Smooth muscle cell (in vitro differentiated cells): Measurements from ENCODE around the gene KIF1A. TPM values are rescaled to one million over a fixed set of nuclear protein-coding genes. Genes with fewer than 3 reads are reported as not detected.

Experiments used
- DNase-seq: peaks from one replicate; lab custom pipeline; 2025; ENCODE audit not compliant: unreplicated experiment; lab: John Stamatoyannopoulos, UW
- H2AFZ ChIP-seq: fragments of 200-600 bp; sonication (generic); 2 replicates; pipeline ENCODE4 v1.6.0; 2016; ENCODE audit warnings: antibody characterized with exemption, low read depth, mild to moderate bottlenecking
- H3F3A ChIP-seq: fragments of 200-600 bp; sonication (generic); 2 replicates; pipeline ENCODE4 v1.6.0; 2017; ENCODE audit warnings: antibody characterized with exemption, low read depth
- H3K27ac ChIP-seq: fragments of 200-600 bp; sonication (generic); 2 replicates; pipeline ENCODE4 v1.5.1; 2016; ENCODE audit warnings: low read depth, mild to moderate bottlenecking
- H3K27me3 ChIP-seq: fragments of 200-600 bp; sonication (generic); 2 replicates; pipeline ENCODE4 v1.6.1; 2016; ENCODE audit warnings: low read depth, mild to moderate bottlenecking
- H3K36me3 ChIP-seq: fragments of 200-600 bp; sonication (generic); 2 replicates; pipeline ENCODE4 v1.5.1; 2016; ENCODE audit warnings: low read depth
- H3K4me1 ChIP-seq: fragments of 200-600 bp; sonication (generic); 2 replicates; pipeline ENCODE4 v1.5.1; 2016; ENCODE audit warnings: low read depth
- H3K4me2 ChIP-seq: fragments of 200-600 bp; sonication (generic); 2 replicates; pipeline ENCODE4 v1.6.0; 2016; ENCODE audit warnings: mild to moderate bottlenecking
- H3K4me3 ChIP-seq: fragments of 200-600 bp; sonication (generic); 2 replicates; pipeline ENCODE4 v1.5.1; 2016; ENCODE audit warnings: mild to moderate bottlenecking
- H3K79me2 ChIP-seq: fragments of 200-600 bp; sonication (generic); 2 replicates; pipeline ENCODE4 v1.6.0; 2016; ENCODE audit warnings: low read depth, mild to moderate bottlenecking
- H3K9ac ChIP-seq: fragments of 200-600 bp; sonication (generic); 2 replicates; pipeline ENCODE4 v1.6.0; 2016; ENCODE audit warnings: low read depth
- H3K9me3 ChIP-seq: fragments of 200-600 bp; sonication (generic); replicated peaks from 2 replicates; pipeline ENCODE4 v1.5.1; 2016; ENCODE audit warnings: low read depth
- H4K20me1 ChIP-seq: fragments of 200-600 bp; sonication (generic); 2 replicates; pipeline ENCODE4 v1.6.0; 2016; ENCODE audit warnings: low read depth
- CTCF ChIP-seq: fragments of 200-600 bp; sonication (generic); IDR thresholded peaks from 2 replicates; pipeline ENCODE4 v1.5.1; 2017; ENCODE audit warnings: borderline replicate concordance, mild to moderate bottlenecking, antibody characterized with exemption; ENCODE audit not compliant: insufficient read depth, poor library complexity, severe bottlenecking
- WGBS: methylation state at CpG from one replicate; pipeline ENCODE4 v1.1.7; 2016; ENCODE audit warnings: low lambda C conversion rate; 5-methylcytosine and 5-hydroxymethylcytosine counted together
- polyA plus RNA-seq: library from polyadenylated mRNA; unstranded; fragments of >200 nt; fragmentation: Nextera tagmentation; extraction: Ambion mirVana; gene quantifications from 2 replicates; pipeline ENCODE4 v1.2.1, GENCODE V29; 2016
- total RNA-seq: library from RNA; depleted of rRNA; stranded (reverse); fragments of >200 nt; gene quantifications from 2 replicates; pipeline ENCODE4 v1.2.3, GENCODE V29; 2014

KIF1A gene
- total and polyA plus RNA-seq, 2 experiments from 2014 or later: 4.6 to 8.4 TPM

- Histone ChIP-seq H3K9ac (no peak overlapping the region), H3K27ac (no peak overlapping the region), H3F3A (no peaks in the 10 kb centered on the region), H3K79me2 (no peaks in the 10 kb centered on the region), H3K4me3 (no peak overlapping the region), H4K20me1 (no peaks in the 10 kb centered on the region), H3K9me3 (no peaks in the 10 kb centered on the region), H3K4me1 (no peaks in the 10 kb centered on the region), H3K27me3 (no peaks in the 10 kb centered on the region), H3K4me2 (no peak overlapping the region), H3K36me3 (no peaks in the 10 kb centered on the region), H2AFZ (no peak overlapping the region)
- DNase-seq: no peak
- no peak for TF ChIP-seq CTCF
- 91% methylated on average over 31 of the region's 31 CpGs for WGBS
Observed at GRCh38 chr2:240717681-240718581, 102.1 kb downstream of the KIF1A start.

GRCh38 chr2:240717181-240717641 lies 102.8 kb downstream of the KIF1A start:
- H3K79me2 ChIP-seq: no peaks in the 10 kb centered on the region
- no peak overlapping the region for H3K9ac ChIP-seq
- no peak overlapping the region for H3K4me3 ChIP-seq
- H4K20me1 ChIP-seq: no peaks in the 10 kb centered on the region
- no peaks in the 10 kb centered on the region for H3K4me1 ChIP-seq
- no peak for TF ChIP-seq CTCF
- H3K27me3 ChIP-seq: no peaks in the 10 kb centered on the region
- no peaks in the 10 kb centered on the region for H3F3A ChIP-seq
- H3K36me3 ChIP-seq: no peaks in the 10 kb centered on the region
- 91% methylated on average over 18 of the region's 18 CpGs for WGBS
- no peak overlapping the region for H2AFZ ChIP-seq
- no peak overlapping the region for H3K4me2 ChIP-seq
- H3K9me3 ChIP-seq: no peaks in the 10 kb centered on the region
- no peak for DNase-seq
- H3K27ac ChIP-seq: no peak overlapping the region

GRCh38 chr2:240716130-240716798 lies 103.8 kb downstream of the KIF1A start:
- no peak overlapping the region for H3K4me2 ChIP-seq

More at GRCh38 chr2:240716130-240716798, 103.8 kb downstream of the KIF1A start:
- no peak overlapping the region for H3K27ac ChIP-seq
- no peak overlapping the region for H3K9ac ChIP-seq
- no peaks in the 10 kb centered on the region for H4K20me1 ChIP-seq
- no peaks in the 10 kb centered on the region for H3F3A ChIP-seq
- WGBS: 94% methylated on average over 23 of the region's 23 CpGs
- no peaks in the 10 kb centered on the region for H3K79me2 ChIP-seq
- no peak overlapping the region for H3K4me3 ChIP-seq
- no peaks in the 10 kb centered on the region for H3K27me3 ChIP-seq
- H2AFZ ChIP-seq: no peak overlapping the region
- H3K36me3 ChIP-seq: no peaks in the 10 kb centered on the region
- H3K4me1 ChIP-seq: no peaks in the 10 kb centered on the region
- H3K9me3 ChIP-seq: no peaks in the 10 kb centered on the region
- DNase-seq: no peak
- no peak for TF ChIP-seq CTCF
